ENCODE measurements around the gene AJUBA.
"Not testable (repeated sequence)": the region's sequence is repeated elsewhere in the genome, so short reads cannot be mapped to it uniquely, and the experiment has no call there.

Gene AJUBA

GRCh38 chr14:22972313-22972930, 9.9 kb downstream of the AJUBA start:
- Histone ChIP-seq H3K9me3 (ENCODE audit: control insufficient read depth in 2 of 2, low read length in 2 of 2) (no peaks in the 10 kb centered on the region), H3K27ac (ENCODE audit: low read length) (no peak overlapping the region), H3K4me3 (ENCODE audit: low read length in 2 of 2) (no peak overlapping the region), H3K27me3 (ENCODE audit: control insufficient read depth in 1 of 2, insufficient read depth in 2 of 2, low read length in 2 of 2) (no peaks in the 10 kb centered on the region), H3K36me3 (ENCODE audit: control insufficient read depth in 2 of 2, insufficient read depth in 2 of 2, low read length in 2 of 2) (peaks cover 0 to 10% of the 10 kb centered on the region in 2 donors), H3K4me1 (ENCODE audit: control insufficient read depth, insufficient read depth, low read length) (peaks cover 14% of the 10 kb centered on the region), H3K9ac (ENCODE audit: low read length in 2 of 2) (no peak overlapping the region)

- Histone ChIP-seq H3K4me1 (ENCODE audit: control insufficient read depth, insufficient read depth, low read length) (peaks cover 3% of the 10 kb centered on the region), H3K36me3 (ENCODE audit: control insufficient read depth in 2 of 2, insufficient read depth in 2 of 2, low read length in 2 of 2) (peaks cover 0 to 10% of the 10 kb centered on the region in 2 donors), H3K27ac (ENCODE audit: low read length) (no peak overlapping the region), H3K27me3 (ENCODE audit: control insufficient read depth in 1 of 2, insufficient read depth in 2 of 2, low read length in 2 of 2) (no peaks in the 10 kb centered on the region), H3K9me3 (ENCODE audit: control insufficient read depth in 2 of 2, low read length in 2 of 2) (no peaks in the 10 kb centered on the region), H3K9ac (ENCODE audit: low read length in 2 of 2) (no peak overlapping the region), H3K4me3 (ENCODE audit: low read length in 2 of 2) (no peak overlapping the region)
Observed at GRCh38 chr14:22971152-22971551, 11.2 kb downstream of the AJUBA start.

GRCh38 chr14:22966783-22967269, 15.5 kb downstream of the AJUBA start:
- no peaks in the 10 kb centered on the region for H3K27me3 ChIP-seq (ENCODE audit: control insufficient read depth in 1 of 2, insufficient read depth in 2 of 2, low read length in 2 of 2)
- H3K4me1 ChIP-seq (ENCODE audit: control insufficient read depth, insufficient read depth, low read length) = no peaks in the 10 kb centered on the region
- no peaks in the 10 kb centered on the region for H3K9me3 ChIP-seq (ENCODE audit: control insufficient read depth in 2 of 2, low read length in 2 of 2)
- no peaks in the 10 kb centered on the region for H3K36me3 ChIP-seq (ENCODE audit: control insufficient read depth in 2 of 2, insufficient read depth in 2 of 2, low read length in 2 of 2)
- H3K9ac ChIP-seq (ENCODE audit: low read length in 2 of 2) = no peak overlapping the region
- no peak overlapping the region for H3K4me3 ChIP-seq (ENCODE audit: low read length in 2 of 2)
- H3K27ac ChIP-seq (ENCODE audit: low read length) = no peak overlapping the region

GRCh38 chr14:22965916-22966782, 16.2 kb downstream of the AJUBA start:
- H3K36me3 ChIP-seq (ENCODE audit: control insufficient read depth in 2 of 2, insufficient read depth in 2 of 2, low read length in 2 of 2); H3K27me3 ChIP-seq (ENCODE audit: control insufficient read depth in 1 of 2, insufficient read depth in 2 of 2, low read length in 2 of 2); H3K9ac ChIP-seq (ENCODE audit: low read length in 2 of 2); H3K27ac ChIP-seq (ENCODE audit: low read length); H3K4me3 ChIP-seq (ENCODE audit: low read length in 2 of 2); H3K4me1 ChIP-seq (ENCODE audit: control insufficient read depth, insufficient read depth, low read length); H3K9me3 ChIP-seq (ENCODE audit: control insufficient read depth in 2 of 2, low read length in 2 of 2): not testable (repeated sequence)

- no peaks in the 10 kb centered on the region for H3K27me3 ChIP-seq (ENCODE audit: control insufficient read depth in 1 of 2, insufficient read depth in 2 of 2, low read length in 2 of 2)
- H3K9me3 ChIP-seq (ENCODE audit: control insufficient read depth in 2 of 2, low read length in 2 of 2) = no peaks in the 10 kb centered on the region
- no peaks in the 10 kb centered on the region for H3K4me1 ChIP-seq (ENCODE audit: control insufficient read depth, insufficient read depth, low read length)
- no peaks in the 10 kb centered on the region for H3K36me3 ChIP-seq (ENCODE audit: control insufficient read depth in 2 of 2, insufficient read depth in 2 of 2, low read length in 2 of 2)
- H3K9ac ChIP-seq (ENCODE audit: low read length in 2 of 2) = no peak overlapping the region
- H3K4me3 ChIP-seq (ENCODE audit: low read length in 2 of 2) = no peak overlapping the region
- no peak overlapping the region for H3K27ac ChIP-seq (ENCODE audit: low read length)
Observed at GRCh38 chr14:22962061-22962676, 20.2 kb downstream of the AJUBA start.

- H3K4me3 ChIP-seq (ENCODE audit: low read length in 2 of 2) = peak overlapping the region; percentile 82 to 97
- H3K4me1 ChIP-seq (ENCODE audit: control insufficient read depth, insufficient read depth, low read length) = peaks cover 9% of the 10 kb centered on the region
- H3K27me3 ChIP-seq (ENCODE audit: control insufficient read depth in 1 of 2, insufficient read depth in 2 of 2, low read length in 2 of 2) = no peaks in the 10 kb centered on the region
- no peaks in the 10 kb centered on the region for H3K9me3 ChIP-seq (ENCODE audit: control insufficient read depth in 2 of 2, low read length in 2 of 2)
- peak overlapping the region; percentile 76 to 90 for H3K9ac ChIP-seq (ENCODE audit: low read length in 2 of 2)
- peak overlapping the region; percentile 89 for H3K27ac ChIP-seq (ENCODE audit: low read length)
- peaks cover 0 to 4% of the 10 kb centered on the region in 2 donors for H3K36me3 ChIP-seq (ENCODE audit: control insufficient read depth in 2 of 2, insufficient read depth in 2 of 2, low read length in 2 of 2)
Observed at GRCh38 chr14:22955702-22956569, 26.4 kb downstream of the AJUBA start.

GRCh38 chr14:22952418-22952817, 29.9 kb downstream of the AJUBA start:
- H3K36me3 ChIP-seq (ENCODE audit: control insufficient read depth in 2 of 2, insufficient read depth in 2 of 2, low read length in 2 of 2) = peaks cover 5 to 10% of the 10 kb centered on the region in 2 donors
- H3K9me3 ChIP-seq (ENCODE audit: control insufficient read depth in 2 of 2, low read length in 2 of 2) = no peaks in the 10 kb centered on the region
- no peak overlapping the region for H3K4me3 ChIP-seq (ENCODE audit: low read length in 2 of 2)
- H3K27me3 ChIP-seq (ENCODE audit: control insufficient read depth in 1 of 2, insufficient read depth in 2 of 2, low read length in 2 of 2) = no peaks in the 10 kb centered on the region
- H3K4me1 ChIP-seq (ENCODE audit: control insufficient read depth, insufficient read depth, low read length) = peaks cover 9% of the 10 kb centered on the region
- H3K9ac ChIP-seq (ENCODE audit: low read length in 2 of 2) = no peak overlapping the region
- no peak overlapping the region for H3K27ac ChIP-seq (ENCODE audit: low read length)

GRCh38 chr14:22951795-22952194, 30.6 kb downstream of the AJUBA start:
- H3K9me3 ChIP-seq (ENCODE audit: control insufficient read depth in 2 of 2, low read length in 2 of 2); H3K4me1 ChIP-seq (ENCODE audit: control insufficient read depth, insufficient read depth, low read length); H3K9ac ChIP-seq (ENCODE audit: low read length in 2 of 2); H3K4me3 ChIP-seq (ENCODE audit: low read length in 2 of 2); H3K27me3 ChIP-seq (ENCODE audit: control insufficient read depth in 1 of 2, insufficient read depth in 2 of 2, low read length in 2 of 2); H3K27ac ChIP-seq (ENCODE audit: low read length): not testable (repeated sequence)
- H3K36me3 ChIP-seq (ENCODE audit: control insufficient read depth in 2 of 2, insufficient read depth in 2 of 2, low read length in 2 of 2) = peaks cover 10 to 16% of the 10 kb centered on the region in 2 donors

GRCh38 chr14:22945642-22946041, 36.7 kb downstream of the AJUBA start:
- Histone ChIP-seq H3K36me3 (ENCODE audit: control insufficient read depth in 2 of 2, insufficient read depth in 2 of 2, low read length in 2 of 2) (peaks cover 16 to 19% of the 10 kb centered on the region in 2 donors), H3K9ac (ENCODE audit: low read length in 2 of 2) (no peak overlapping the region), H3K27ac (ENCODE audit: low read length) (no peak overlapping the region), H3K4me1 (ENCODE audit: control insufficient read depth, insufficient read depth, low read length) (no peaks in the 10 kb centered on the region), H3K4me3 (ENCODE audit: low read length in 2 of 2) (no peak overlapping the region), H3K9me3 (ENCODE audit: control insufficient read depth in 2 of 2, low read length in 2 of 2) (no peaks in the 10 kb centered on the region), H3K27me3 (ENCODE audit: control insufficient read depth in 1 of 2, insufficient read depth in 2 of 2, low read length in 2 of 2) (no peaks in the 10 kb centered on the region)

GRCh38 chr14:22939684-22940083, 42.7 kb downstream of the AJUBA start:
- no peak overlapping the region for H3K9ac ChIP-seq (ENCODE audit: low read length in 2 of 2)
- no peaks in the 10 kb centered on the region for H3K9me3 ChIP-seq (ENCODE audit: control insufficient read depth in 2 of 2, low read length in 2 of 2)
- no peaks in the 10 kb centered on the region for H3K27me3 ChIP-seq (ENCODE audit: control insufficient read depth in 1 of 2, insufficient read depth in 2 of 2, low read length in 2 of 2)
- H3K36me3 ChIP-seq (ENCODE audit: control insufficient read depth in 2 of 2, insufficient read depth in 2 of 2, low read length in 2 of 2) = peaks cover 3 to 6% of the 10 kb centered on the region in 2 donors
- H3K27ac ChIP-seq (ENCODE audit: low read length) = no peak overlapping the region
- H3K4me1 ChIP-seq (ENCODE audit: control insufficient read depth, insufficient read depth, low read length) = no peaks in the 10 kb centered on the region
- no peak overlapping the region for H3K4me3 ChIP-seq (ENCODE audit: low read length in 2 of 2)

Data from stomach smooth muscle (tissue), 2 donors.